BJ (cell line): ENCODE data around the gene TMEM255B. TPM values are rescaled to one million over a fixed set of nuclear protein-coding genes. Genes with fewer than 3 reads are reported as not detected.

Experiments
- CTCF ChIA-PET: fragments of 350-600 bp; formaldehyde crosslinking; extraction: SDS; loops from one replicate; lab custom pipeline; 2021; ENCODE audit warnings: antibody characterized with exemption, inconsistent platforms; lab: Yijun Ruan, JAX
- POLR2A ChIA-PET: fragments of 300-600 bp; sonication (Branson Sonifier 250); formaldehyde crosslinking; extraction: SDS; loops from one replicate; lab custom pipeline; 2021; ENCODE audit warnings: antibody characterized with exemption; lab: Charles Lee
- DNase-seq: peaks from one replicate; pipeline ENCODE4 v3.0.0-alpha.2; 2011; ENCODE audit warnings: low read depth
- H3K27me3 ChIP-seq: 2 replicates; pipeline ENCODE4 v1.6.0; 2011; ENCODE audit warnings: low read length; ENCODE audit not compliant: control insufficient read depth, insufficient read depth
- H3K36me3 ChIP-seq: 2 replicates; pipeline ENCODE4 v1.5.1; 2011; ENCODE audit warnings: low read length; ENCODE audit not compliant: control insufficient read depth, insufficient read depth
- H3K4me3 ChIP-seq: 2 replicates; pipeline ENCODE4 v1.5.1; 2011; ENCODE audit warnings: low read depth, mild to moderate bottlenecking, control low read depth, low read length
- CTCF ChIP-seq: IDR thresholded peaks from 2 replicates; pipeline ENCODE4 v1.5.1; 2011; ENCODE audit warnings: low read depth, mild to moderate bottlenecking, control low read depth, inconsistent platforms, low read length, moderate library complexity; ENCODE audit not compliant: insufficient read depth
- polyA plus RNA-seq: library from polyadenylated mRNA; depleted of rRNA; stranded (reverse); fragments of >200 nt; gene quantifications from 2 replicates; pipeline ENCODE4 v1.2.3, GENCODE V29; 2011

TMEM255B gene
- polyA plus RNA-seq, 1 experiment: 1.9 TPM

- ChIA-PET POLR2A (no interaction called here), CTCF (no interaction called here)
- no peak for DNase-seq
- Histone ChIP-seq H3K4me3 (no peak overlapping the region), H3K36me3 (no peaks in the 10 kb centered on the region), H3K27me3 (peaks cover 3% of the 10 kb centered on the region; the same call in 1 of the 2 replicates)
- TF ChIP-seq CTCF: no peak
These were observed 3.0 kb downstream of the TMEM255B start for GRCh38 chr13:113762075-113762474.

- no peak for TF ChIP-seq CTCF
- ChIA-PET CTCF (no interaction called here), POLR2A (no interaction called here)
- Histone ChIP-seq H3K4me3 (no peak overlapping the region), H3K36me3 (no peaks in the 10 kb centered on the region), H3K27me3 (peaks cover 3% of the 10 kb centered on the region; the same call in 1 of the 2 replicates)
- DNase-seq: no peak
These were observed 3.5 kb downstream of the TMEM255B start for GRCh38 chr13:113762538-113762937.

- H3K27me3 ChIP-seq: peaks cover 3% of the 10 kb centered on the region; the same call in 1 of the 2 replicates
- CTCF ChIA-PET: no interaction called here
These were observed 4.2 kb downstream of the TMEM255B start for GRCh38 chr13:113763254-113763653.

GRCh38 chr13:113763961-113764792 lies 5.2 kb downstream of the TMEM255B start:
- ChIA-PET POLR2A (no interaction called here), CTCF (no interaction called here)
- H3K4me3 ChIP-seq: no peak overlapping the region
- H3K27me3 ChIP-seq: peaks cover 3% of the 10 kb centered on the region; the same call in 1 of the 2 replicates
- DNase-seq: no peak
- no peak for TF ChIP-seq CTCF
- H3K36me3 ChIP-seq: no peaks in the 10 kb centered on the region

More at GRCh38 chr13:113763254-113763653, 4.2 kb downstream of the TMEM255B start:
- no peak for DNase-seq
- POLR2A ChIA-PET: no interaction called here
- TF ChIP-seq CTCF: no peak
- Histone ChIP-seq H3K36me3 (no peaks in the 10 kb centered on the region), H3K4me3 (no peak overlapping the region)

GRCh38 chr13:113764793-113765563 lies 6.0 kb downstream of the TMEM255B start:
- POLR2A ChIA-PET: no interaction called here
- Histone ChIP-seq H3K36me3 (no peaks in the 10 kb centered on the region), H3K4me3 (no peak overlapping the region), H3K27me3 (peaks cover 3% of the 10 kb centered on the region; the same call in 1 of the 2 replicates)
- no peak for DNase-seq
- TF ChIP-seq CTCF: no peak
- CTCF ChIA-PET: no interaction called here
